G401 (cell line): Measurements from ENCODE around the gene SCNM1. TPM values are rescaled to one million over a fixed set of nuclear protein-coding genes. Genes with fewer than 3 reads are reported as not detected.

Source experiments
- DNase-seq: peaks from one replicate; pipeline ENCODE4 v3.0.0-alpha.2; 2015; ENCODE audit warnings: low spot score
- in situ Hi-C: cut with HindIII; loops from 2 replicates; pipeline ENCODE4 v1.10.0; 2016; ENCODE audit warnings: low sequenced_read_pairs, mixed read lengths
- total RNA-seq: library from RNA; depleted of rRNA; stranded (reverse); fragments of >200 nt; shearing (Covaris generic); gene quantifications from 2 replicates; pipeline ENCODE4 v1.2.3, GENCODE V29; 2014

The SCNM1 gene
- total RNA-seq, 1 experiment from 2014 or later: 57.7 TPM

DNA sequence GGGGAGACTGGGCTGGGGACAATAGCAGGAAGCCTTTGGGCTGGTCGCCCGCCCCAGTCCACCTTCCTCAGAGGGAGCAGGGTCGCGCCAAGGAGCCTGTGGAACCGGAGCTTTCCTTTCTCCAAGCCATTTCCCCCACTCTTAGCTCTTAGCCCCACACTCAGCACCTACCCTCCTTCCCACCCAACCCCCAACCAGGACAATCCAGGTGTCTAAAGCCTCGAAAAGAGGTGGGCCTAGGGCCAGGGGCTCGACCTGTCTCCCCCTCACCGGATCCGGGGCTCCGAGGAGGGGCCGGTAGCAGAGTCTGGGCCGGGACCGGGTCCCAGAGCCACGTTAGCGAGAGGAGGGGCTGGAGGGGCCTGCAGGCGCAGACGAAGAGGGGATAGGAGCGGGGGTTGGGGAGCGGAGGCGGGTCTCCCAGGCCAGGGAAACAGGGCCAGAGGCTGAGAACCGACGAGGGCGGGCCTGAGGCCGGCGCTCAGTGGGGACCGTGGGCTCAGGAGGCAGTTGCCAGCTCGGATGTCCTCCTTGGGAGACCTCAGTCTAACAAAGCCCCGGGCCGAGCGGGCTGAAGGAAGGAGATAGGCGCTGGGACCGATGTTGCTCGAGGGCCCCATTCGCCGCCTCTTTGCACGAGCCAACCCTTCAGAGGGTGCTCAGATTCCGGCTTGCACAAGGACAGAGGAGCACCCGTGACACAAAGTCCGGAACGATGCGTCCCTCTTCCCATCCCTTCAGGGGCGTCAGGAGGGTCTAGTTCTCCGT, 20.5 kb upstream of the SCNM1 start:
- DNase-seq: peak; percentile 53
- in situ Hi-C loops: no loop called here

DNA sequence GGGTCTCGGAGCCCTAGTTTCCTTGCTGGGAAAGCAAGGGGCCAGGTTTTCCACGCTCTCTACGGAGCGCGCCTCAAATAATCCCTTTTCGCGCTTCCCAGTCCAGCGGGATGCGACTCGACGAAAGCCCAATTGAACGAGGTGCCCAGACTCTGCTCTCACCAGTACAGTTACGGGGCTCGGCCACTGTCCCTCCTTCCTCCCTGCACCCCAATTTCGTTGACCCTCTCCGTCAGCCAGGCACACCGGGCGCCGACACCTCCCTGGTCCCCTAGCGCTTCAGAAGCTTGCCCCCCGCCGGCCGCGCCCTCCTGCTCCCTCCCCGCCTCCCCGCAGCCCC, 19.9 kb upstream of the SCNM1 start:
- in situ Hi-C loops: no loop called here
- peak; percentile 49 for DNase-seq

DNA sequence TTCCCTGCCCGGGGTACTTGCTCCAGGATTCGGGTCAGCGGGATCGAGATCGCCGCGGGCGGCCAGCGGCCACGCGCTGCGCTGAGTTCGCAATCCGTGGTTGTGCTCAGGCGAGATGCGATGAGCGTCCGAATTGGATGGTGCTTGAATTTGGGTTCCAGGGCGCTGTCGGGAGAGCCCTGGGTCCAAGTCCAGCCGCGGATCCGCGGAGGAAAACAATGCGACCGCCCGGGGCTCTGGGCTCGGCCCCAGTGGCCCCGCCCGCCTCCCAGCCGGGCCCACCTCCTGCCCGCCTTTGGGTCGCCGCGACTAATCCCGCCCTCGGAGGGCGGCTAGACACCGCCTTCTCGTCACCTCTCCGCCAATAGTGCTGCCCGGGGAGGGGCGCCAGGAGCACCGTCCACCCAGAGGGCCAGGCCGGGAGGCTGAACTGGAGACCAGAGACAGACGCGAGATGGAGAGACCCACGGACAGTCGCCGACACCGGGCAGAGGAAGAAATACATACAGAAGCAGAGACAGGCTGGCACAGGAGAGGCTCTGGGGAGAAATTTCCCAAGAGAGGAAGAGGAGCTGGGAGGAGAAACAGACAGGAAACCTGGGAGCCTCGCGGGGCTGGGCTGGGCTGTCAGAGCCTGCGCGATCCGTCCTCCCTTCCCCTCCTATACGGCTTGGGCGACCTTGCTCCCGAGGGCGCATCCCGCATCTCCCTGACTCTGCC, 19.4 kb upstream of the SCNM1 start, which contains the start of gene SEMA6C:
SEMA6C (minus strand) TSS at position 220 of the 720 bp plus-strand sequence. CDS start 4,010 bp downstream, outside the sequence.
- in situ Hi-C loops: no loop called here
- DNase-seq: peak; percentile 98

DNA sequence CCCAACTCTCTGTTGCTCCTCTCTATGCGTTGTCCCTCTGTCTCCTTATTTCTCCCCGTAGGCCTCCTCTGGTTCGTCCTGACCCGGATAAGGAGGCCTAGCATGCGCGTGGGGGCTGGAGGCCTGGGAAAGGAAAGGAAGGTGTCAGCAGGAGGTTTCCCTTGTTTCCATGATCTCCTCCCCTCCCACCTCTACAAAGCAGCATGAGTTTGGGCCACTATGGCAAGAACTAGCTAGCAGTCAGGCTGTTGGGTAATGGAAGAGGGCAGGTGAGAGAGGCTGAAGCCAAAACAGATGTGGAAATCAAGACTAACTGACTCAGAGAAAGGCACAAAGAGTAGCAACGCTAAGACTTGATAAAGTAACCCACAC, 18.8 kb upstream of the SCNM1 start:
- in situ Hi-C loops: no loop called here

DNA sequence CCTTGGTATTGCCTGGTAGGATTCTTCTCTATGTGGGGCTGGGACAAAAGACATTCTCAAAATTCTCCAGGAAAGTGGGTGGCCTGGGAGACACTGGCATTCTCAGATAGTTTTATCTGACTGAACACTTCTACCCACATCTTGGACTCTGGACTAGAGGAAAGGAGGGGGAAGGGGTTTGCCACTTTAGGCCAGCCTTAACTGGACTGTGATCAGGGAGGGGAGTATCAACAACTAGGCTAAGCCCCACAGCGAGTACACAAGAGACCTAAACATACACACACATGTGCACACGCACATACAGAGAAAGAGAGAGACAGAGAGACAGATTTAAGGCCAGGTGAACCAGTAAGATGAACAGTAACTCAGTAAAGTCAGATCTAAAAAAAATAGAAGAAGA, 18.3 kb upstream of the SCNM1 start:
- in situ Hi-C loops: no loop called here
- no peak for DNase-seq

More for the DNA sequence above, 18.8 kb upstream of the SCNM1 start:
- DNase-seq: peak; percentile 61

DNA sequence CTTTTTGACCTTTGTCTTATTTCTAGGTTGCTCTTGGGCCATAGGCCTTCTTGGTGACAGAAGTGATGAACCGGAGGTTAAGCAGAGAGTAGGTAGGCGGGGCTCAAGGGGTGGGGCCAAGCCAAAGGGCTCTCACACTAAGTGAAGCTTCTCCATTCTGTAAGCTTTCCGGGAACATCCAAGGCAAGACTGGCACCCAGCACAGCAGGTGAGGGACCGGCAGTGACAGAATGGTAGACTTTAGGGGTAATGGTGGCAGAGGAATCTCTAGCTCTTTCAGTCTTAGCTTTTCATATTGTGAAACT, 9.5 kb upstream of the SCNM1 start, which contains the start of gene TNFAIP8L2:
TNFAIP8L2 (plus strand) TSS at position 135 of the 305 bp plus-strand sequence. CDS start 2,049 bp downstream, outside the sequence.
- in situ Hi-C loops: no loop called here
- DNase-seq: no peak

DNA sequence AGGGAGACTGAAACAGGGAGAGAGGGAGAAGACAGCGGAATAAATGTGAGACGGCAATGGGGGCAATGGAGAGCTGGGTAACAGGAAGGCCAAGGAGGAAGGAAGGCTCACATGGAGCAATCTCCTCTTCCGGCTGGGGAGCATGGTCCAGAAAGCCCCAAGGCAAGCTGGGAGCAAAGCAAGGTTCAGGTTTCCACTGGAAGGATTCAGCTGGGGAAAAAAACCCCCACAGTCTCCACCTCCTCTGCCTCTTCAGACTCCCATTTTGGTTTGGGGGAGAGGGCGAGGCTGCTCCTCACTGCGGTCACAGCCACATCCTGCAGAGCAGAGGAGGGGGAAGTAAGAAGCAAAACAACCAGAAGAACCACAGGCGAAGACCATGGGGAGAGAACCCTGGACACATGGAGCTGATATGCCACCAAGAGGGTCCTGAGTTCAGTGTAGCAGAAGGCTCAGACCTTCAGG, 8.8 kb upstream of the SCNM1 start:
- in situ Hi-C loops: no loop called here
- DNase-seq: no peak

DNA sequence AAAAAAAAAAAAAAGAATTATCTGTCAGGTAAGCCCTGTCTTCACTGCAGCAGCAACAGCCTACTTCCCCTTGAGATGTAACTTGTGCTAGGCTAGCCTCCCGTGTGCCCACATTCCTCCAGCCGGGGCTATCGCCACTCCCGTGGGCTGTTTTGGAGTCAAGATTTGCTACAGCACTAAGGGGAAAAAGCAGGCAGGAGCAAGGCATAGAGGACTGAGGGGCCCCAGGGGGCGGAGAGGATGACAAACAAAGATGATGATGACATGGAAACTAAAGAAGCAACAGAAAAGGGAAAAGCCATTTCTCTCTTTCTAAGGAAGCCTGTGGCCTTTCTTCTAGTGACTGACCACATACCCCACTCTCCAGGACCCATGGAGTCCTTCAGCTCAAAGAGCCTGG, 7.6 kb upstream of the SCNM1 start:
- no peak for DNase-seq
- in situ Hi-C loops: no loop called here

DNA sequence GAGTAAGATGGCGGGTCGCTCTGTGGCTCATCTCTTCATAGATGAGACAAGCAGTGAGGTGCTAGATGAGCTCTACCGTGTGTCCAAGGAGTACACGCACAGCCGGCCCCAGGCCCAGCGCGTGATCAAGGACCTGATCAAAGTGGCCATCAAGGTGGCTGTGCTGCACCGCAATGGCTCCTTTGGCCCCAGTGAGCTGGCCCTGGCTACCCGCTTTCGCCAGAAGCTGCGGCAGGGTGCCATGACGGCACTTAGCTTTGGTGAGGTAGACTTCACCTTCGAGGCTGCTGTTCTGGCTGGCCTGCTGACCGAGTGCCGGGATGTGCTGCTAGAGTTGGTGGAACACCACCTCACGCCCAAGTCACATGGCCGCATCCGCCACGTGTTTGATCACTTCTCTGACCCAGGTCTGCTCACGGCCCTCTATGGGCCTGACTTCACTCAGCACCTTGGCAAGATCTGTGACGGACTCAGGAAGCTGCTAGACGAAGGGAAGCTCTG, 7.1 kb upstream of the SCNM1 start:
- no peak for DNase-seq
- in situ Hi-C loops: no loop called here

DNA sequence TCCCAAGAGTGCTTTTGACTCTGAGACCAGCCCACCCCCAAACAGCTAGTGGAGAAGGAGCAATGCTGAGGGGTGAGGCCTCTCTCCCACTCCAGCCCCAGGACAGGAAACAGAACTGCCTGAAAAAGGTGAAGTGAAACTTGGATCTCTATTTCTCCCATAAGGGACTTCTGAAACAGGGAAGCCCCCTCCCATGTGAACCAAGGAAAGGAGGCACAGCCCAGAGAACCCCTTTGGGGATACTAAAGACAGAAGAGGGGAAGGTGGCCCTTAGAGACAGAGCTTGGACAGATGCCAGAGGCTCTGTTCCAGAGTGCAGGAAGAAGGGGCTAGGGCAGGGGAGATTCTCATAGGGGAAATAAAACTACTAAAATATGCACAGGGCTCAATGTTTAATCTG, 6.6 kb upstream of the SCNM1 start:
- no peak for DNase-seq
- in situ Hi-C loops: no loop called here

DNA sequence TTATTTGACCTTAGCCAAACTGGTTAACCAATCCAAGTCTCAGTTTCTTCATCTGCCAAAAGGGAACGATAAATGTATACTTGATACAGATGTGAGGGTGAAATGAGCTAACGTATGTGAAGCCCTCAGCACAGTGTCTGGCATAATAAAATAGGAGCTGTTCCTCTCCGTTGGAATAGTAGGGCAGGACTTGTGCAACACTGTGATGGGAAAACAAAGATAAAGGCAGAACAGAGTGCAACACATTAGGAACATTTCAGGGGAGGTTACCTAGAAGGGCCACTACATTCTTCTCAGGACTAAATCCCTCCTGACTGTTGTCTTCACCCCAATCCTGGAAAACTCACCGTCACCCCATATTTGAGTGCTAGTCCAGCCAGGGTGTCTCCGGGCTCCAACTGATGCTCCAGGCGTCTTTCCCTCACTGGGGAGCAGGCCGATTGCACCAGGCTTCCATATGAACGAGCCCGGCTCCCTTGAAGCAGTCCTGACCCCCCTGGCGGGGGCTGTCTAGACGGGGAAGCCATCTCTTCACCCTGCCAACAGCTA, 1.1 kb upstream of the SCNM1 start:
- in situ Hi-C loops: no loop called here
- DNase-seq: no peak

DNA sequence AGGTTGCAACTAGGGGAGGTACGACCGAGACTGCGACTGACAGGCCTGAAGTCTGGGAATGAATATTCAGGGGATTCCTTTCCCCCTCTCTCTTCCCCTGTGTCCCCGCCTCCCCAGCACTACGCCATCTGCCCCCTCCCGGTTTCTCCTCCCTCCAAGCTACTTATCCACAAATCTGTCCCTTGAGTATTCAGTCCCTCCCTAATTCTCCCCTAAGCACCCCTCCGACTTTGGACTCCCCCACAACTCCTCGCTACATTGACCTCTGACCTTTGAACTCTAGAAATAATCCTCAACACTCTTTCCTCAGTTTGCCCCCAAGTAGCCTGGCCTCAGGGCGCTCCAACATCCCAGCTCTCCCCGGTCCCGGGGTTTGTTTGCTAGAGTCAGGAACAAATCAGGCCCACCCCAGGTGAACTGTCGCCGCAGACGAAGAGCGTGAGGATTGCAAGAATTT, 635 bp upstream of the SCNM1 start:
- in situ Hi-C loops: no loop called here
- DNase-seq: peak; percentile 72

DNA sequence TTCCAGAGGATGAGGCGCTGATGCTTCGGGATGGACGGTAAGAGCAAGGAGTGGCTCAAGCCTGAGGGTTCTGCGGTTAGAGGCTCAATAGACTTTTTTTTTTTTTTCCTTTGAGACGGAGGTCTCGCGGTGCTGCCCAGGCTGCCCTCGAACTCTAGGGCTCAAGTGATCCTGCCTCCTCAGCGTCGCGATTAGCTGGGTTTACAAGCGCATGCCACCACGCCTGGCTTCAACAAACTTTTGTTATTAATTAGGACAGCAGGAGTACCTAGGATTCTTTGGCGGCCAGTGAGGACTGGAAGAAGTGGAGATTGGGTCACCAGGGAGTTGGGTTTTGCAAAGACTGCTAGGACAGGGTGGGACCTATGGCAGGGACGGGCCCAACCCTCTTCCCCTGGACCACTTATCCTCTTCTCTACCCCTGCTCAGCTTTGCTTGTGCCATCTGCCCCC, 587 bp downstream of the SCNM1 start:
- in situ Hi-C loops: no loop called here
- DNase-seq: no peak

DNA sequence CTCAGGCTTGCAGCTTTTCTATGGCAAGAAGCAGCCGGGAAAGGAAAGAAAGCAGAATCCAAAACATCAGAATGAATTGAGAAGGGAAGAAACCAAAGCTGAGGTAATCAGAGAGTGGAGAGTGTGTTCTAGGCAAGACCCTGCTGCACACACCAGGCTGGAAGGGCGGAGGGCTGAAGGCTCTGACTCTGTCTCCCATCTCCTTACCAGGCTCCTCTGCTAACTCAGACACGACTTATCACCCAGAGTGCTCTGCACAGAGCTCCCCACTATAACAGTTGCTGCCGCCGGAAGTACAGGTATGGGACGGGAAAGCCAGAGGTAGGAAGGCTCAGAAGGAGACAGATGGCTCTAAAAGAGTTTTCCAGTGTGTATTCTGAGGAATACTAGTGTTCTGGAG, 1.2 kb downstream of the SCNM1 start:
- in situ Hi-C loops: no loop called here
- DNase-seq: no peak

DNA sequence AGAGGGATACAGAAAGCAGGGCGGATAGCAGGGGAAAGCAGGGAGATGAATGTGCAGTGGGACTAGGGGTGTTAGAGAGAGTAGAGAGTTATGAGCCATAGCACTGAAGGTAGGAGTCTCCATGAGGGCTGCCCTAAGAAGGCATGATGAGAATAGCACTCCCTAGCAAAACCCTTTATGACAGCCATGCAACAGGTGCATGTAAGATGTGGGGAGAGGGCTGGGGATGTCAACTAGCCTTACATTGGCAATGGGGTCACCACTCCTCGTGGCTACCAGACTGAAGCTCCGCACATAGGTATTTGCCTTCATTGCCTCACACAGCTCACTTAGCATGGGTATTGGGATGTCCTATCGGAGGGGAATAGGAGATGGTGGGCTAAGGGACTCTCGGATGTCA, 5.2 kb downstream of the SCNM1 start:
- DNase-seq: no peak
- in situ Hi-C loops: no loop called here

DNA sequence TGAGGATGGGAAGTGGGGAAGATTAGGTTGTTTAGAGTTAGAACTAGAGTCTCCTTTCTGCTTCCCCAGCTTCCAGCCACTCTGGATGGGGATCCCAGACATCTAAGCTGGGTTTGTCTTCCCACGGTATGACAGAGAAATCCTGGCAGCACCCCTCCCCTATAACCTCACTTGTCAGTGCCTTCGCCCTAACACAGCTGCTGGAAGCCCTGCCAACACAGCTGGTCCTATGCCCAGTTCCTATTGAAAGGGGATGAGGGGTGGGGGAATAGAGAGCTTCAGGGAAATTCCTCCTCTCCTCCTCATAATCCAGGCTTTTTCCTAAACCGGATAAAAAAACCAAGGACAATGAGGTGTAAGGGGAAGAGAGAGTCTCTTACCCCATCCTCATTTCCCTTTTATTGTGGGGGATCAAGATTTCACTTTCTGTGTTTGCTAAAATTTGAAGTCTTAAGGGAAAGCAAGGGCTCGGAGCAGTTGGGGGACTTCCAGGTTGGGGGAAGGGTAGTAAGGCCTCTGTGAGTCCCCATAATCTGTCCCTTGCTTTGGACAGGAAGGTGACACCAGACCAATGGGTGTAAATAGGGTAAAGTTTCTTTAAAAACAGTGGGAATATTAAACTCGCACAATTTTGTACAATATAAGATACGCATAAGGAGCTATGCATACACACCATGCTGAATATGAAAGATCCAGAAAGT, 9.2 kb downstream of the SCNM1 start:
- DNase-seq: no peak
- in situ Hi-C loops: no loop called here

DNA sequence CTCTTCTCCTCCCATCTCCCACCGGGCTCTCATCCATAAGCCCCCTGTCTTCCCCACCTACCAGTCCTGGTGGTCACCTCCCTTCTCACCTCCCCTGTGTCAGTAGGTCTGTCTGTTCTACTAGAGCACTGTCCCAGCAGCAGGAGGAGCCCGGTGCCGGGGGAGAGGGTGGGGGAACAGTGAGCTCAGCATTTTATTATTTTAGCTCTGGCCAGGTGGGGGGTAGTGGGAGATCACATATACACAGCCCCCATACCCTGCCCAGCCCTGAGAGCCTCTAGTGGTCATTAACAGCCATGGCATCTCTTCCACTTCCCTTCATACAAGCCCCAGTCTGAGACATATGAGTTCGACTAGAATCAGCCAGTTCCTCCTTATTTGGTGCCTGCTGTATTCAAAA, 9.9 kb downstream of the SCNM1 start, which contains the start of gene TMOD4:
TMOD4 (minus strand) TSS at position 119 of the 400 bp plus-strand sequence. CDS start 1,106 bp downstream, outside the sequence.
- in situ Hi-C loops: no loop called here
- no peak for DNase-seq

DNA sequence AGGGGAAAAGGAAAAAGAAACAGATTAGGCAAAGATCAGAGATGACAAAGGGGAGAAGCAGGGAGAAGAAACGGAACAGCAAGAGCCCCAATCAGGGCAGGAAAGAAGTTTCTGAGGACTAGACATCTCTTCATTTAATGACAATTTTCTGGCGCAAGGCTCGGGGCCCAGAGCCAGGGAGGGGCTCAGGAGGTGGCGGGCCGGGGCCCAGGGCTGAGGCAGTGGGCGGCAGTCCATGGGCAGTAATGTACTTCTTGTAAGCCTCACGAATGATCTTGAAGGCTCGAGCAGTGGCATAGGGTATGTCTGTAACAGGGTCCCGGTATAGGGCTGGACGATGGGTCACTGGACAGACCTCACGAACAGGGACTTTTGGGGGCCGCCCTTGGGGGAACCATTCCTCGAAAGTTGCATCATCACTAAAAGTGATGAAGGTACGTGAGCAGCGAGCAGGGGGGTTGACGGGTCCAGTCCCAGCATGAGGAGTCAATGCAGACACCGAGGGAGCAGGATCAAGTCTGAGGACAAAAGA, 10.6 kb downstream of the SCNM1 start:
- no peak for DNase-seq
- in situ Hi-C loops: no loop called here

DNA sequence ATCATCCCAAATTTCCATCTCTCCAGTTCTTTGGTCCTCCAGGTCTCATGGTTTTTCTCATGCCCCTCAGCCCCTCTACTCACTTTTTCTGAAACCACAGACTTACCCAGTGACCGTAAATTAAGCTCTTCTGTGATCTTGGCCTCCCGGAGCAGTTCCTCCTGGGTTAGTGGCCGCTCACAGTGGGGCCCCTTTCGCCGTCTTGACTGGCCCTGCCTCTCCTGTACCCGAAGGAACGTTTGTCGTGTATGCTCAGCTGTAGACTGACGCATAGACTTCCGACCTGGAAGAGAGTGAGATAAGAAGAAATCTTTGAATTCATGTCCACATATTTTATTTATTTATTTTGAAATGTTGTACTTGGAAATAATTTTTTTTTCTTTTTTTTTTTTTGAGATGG, 18.3 kb downstream of the SCNM1 start:
- no peak for DNase-seq
- in situ Hi-C loops: no loop called here
